GM12892 (cell line): ENCODE results near the gene DNAJB6.

Source experiments
- POLR2A ChIP-seq: IDR thresholded peaks from 2 replicates; pipeline ENCODE4 v1.6.1; 2011; ENCODE audit warnings: low read depth, low read length, control low read depth
- POLR2AphosphoS5 ChIP-seq: IDR thresholded peaks from 2 replicates; pipeline ENCODE4 v1.6.1; 2011; ENCODE audit warnings: low read depth, low read length, control low read depth

DNA sequence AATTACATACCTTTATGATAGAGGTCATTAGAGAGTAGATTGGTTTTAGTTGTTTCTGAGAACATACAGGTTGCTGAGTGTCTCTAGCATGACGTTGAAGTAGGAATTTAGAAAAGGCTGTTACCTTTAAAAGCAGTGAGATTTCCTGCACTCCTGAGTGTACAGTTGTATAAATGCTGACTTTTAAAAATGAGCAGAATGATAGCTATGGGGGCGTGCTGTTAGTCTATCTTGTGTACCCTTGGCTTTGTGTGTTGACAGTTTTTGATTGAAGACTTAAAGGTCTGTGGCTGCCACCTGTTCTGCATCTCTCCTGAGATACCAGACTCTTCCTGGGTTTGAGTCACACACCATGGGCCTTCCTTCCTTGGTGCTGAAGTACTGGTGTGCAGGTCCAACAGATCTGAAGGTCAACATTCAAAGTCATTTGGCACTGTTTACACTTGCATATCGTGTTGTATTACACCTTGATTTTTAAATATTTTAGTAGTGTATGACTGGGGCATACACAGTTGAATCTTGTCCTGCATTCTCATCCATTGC, 23.8 kb downstream of the DNAJB6 start:
- TF ChIP-seq POLR2A, result no peak
- TF ChIP-seq POLR2AphosphoS5, result no peak
